ENCODE data around the gene OMP.

OMP gene

DNA sequence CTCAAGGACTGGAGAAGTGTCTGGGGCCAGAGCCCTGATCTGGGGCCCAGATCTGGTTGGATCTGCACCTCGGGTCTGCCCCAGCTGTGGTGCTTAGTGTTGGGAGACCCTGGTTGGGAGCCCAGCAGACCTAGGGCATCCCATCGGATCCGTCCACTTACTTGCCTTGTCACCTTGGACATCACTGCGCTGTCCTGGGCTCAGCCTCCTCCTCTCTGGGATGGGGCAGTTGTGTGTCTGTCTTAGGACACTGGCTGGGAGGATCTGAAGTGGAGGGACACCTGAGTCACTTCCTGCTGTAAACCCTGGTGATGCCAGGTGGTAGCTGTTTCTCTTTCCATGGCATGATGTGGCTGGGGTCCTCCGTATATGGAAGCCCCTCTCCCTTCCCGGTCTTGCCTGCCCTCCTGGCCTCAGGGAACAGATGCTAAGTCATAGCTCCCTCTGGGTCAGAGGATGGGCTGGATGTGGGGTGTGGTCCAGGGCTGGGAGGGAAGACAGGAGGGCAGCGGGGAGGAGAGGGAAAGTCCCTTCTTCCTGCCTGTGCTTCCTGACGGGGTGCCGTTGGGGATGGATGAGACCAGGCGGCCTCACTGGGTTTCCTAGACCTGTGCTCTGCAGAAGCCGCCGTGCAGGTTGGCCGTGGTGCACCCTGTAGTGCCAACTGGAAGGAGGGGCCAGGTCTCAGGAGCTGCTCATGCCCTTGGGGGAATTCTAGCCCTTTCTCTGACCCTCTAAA lies 12.1 kb upstream of the OMP start:
- no peak for DNase-seq (ENCODE audit: extremely low spot score)
- TF ChIP-seq FOXK2 (IDR thresholded peaks at IDR 0.05) (no peak), ELF4 (IDR thresholded peaks at IDR 0.05) (no peak), CTBP1 (IDR thresholded peaks at IDR 0.05; ENCODE audit: borderline replicate concordance) (no peak)
- CTCF ChIA-PET, result interaction anchor here (0.6 to 1.9 kb wide), 9 partner anchors 9 to 360 kb away, joined by 3 to 15 read pairs (median 4); no protein-coding TSS in a partner anchor
- POLR2A ChIA-PET, result interaction anchor here (0.9 to 1.0 kb wide), 2 partner anchors 24 to 25 kb away, joined by 3 read pairs; partner anchors contain the start of gene CAPN5

DNA sequence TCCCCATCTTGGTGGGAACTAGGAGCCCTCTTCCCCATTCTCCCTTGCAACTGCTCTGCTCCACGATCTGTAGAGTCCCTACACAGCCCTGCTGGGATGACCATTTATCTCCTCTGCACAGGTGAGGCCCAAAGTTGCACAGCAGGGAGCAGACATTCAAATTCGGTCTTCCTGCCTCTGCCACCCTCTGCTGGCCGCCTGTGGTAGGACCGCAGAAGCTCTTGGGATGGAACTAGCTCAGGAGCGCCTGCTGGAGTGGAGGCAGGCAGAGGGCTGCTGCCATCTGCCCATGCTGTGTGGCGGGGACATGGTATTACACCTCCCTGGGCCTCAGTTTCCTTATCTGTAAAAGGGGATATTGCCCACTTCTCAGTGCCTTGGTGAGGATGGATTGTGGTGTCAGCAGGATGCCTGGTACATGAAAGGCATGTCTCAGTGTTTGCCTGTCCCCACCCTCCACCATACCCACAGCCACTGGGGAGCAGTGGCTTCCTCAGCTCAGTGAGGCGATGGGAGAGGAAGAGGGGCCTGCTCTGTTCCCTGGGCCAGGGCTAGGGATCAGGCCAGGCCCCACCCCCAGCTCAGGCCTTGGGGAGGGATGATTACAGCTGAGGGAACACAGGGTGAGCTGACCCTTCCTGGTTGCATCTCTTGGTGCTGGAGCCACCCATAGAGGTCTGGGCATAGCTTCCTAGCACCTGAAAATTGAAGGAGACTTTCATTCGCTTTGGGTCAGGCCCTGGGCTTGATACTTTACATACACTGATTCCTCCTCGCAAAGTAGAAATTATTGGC lies 11.3 kb upstream of the OMP start:
- CTCF ChIA-PET, result interaction anchor here (0.5 to 1.9 kb wide), 16 partner anchors 10 to 1870 kb away, joined by 3 to 15 read pairs (median 4); partner anchors contain the start of gene B3GNT6
- POLR2A ChIA-PET, result interaction anchor here (0.9 to 1.0 kb wide), 2 partner anchors 25 to 26 kb away, joined by 3 read pairs; partner anchors contain the start of gene CAPN5

DNA sequence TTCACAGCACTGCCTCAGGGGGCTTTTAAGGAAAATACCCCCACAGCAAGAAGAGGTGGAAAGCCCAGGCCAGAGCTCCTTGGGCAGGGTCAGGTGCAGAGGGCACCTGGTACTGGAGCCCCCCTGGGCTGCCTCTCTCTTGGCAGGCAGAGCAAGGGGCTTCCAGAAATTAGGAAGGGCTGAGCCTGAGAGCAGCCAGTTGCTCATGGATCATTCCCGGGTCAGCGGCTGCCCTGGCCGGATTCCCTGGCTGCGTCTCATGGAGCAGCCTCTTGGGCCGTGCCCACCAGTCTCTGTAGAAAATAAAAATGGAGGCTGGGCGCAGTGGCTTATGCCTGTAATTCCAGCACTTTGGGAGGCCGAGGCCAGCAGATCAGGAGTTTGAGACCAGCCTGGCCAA lies 10.3 kb upstream of the OMP start:
- POLR2A ChIA-PET, result interaction anchor here (0.9 kb wide), 1 partner anchor 26 kb away, joined by 3 read pairs; the partner anchor contains the start of gene CAPN5
- DNase-seq (ENCODE audit: extremely low spot score), result no peak
- CTCF ChIA-PET, result interaction anchor here (0.8 to 1.9 kb wide), 5 partner anchors 11 to 49 kb away, joined by 3 to 15 read pairs (median 7); no protein-coding TSS in a partner anchor
- no peak for TF ChIP-seq SP1 (IDR thresholded peaks at IDR 0.05)
- no peak for TF ChIP-seq NFRKB (IDR thresholded peaks at IDR 0.05)
- no peak for TF ChIP-seq ARNT (IDR thresholded peaks at IDR 0.05)
- TF ChIP-seq ZNF384 (IDR thresholded peaks at IDR 0.05), result no peak
- no peak for TF ChIP-seq SUZ12 (IDR thresholded peaks at IDR 0.05)
- TF ChIP-seq BHLHE40 (IDR thresholded peaks at IDR 0.05; ENCODE audit: borderline replicate concordance), result no peak
- TF ChIP-seq ELF4 (IDR thresholded peaks at IDR 0.05), result no peak
- no peak for TF ChIP-seq FOXA1 (IDR thresholded peaks at IDR 0.05)
- TF ChIP-seq L3MBTL2 (conservative IDR thresholded peaks at IDR 0.05), result no peak
- no peak for TF ChIP-seq TARDBP (IDR thresholded peaks at IDR 0.05)
- TF ChIP-seq, protein P1, sequence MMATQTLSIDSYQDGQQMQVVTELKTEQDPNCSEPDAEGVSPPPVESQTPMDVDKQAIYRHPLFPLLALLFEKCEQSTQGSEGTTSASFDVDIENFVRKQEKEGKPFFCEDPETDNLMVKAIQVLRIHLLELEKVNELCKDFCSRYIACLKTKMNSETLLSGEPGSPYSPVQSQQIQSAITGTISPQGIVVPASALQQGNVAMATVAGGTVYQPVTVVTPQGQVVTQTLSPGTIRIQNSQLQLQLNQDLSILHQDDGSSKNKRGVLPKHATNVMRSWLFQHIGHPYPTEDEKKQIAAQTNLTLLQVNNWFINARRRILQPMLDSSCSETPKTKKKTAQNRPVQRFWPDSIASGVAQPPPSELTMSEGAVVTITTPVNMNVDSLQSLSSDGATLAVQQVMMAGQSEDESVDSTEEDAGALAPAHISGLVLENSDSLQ (IDR thresholded peaks at IDR 0.05), result no peak
- TF ChIP-seq LEF1 (IDR thresholded peaks at IDR 0.05; ENCODE audit: borderline replicate concordance), result no peak
- TF ChIP-seq HDGF (IDR thresholded peaks at IDR 0.05; ENCODE audit: borderline replicate concordance), result no peak
- TF ChIP-seq FOXK2 (IDR thresholded peaks at IDR 0.05), result no peak

More for the DNA sequence above, 11.3 kb upstream of the OMP start:
- no peak for TF ChIP-seq SP1 (IDR thresholded peaks at IDR 0.05)
- TF ChIP-seq ELF4 (IDR thresholded peaks at IDR 0.05), result no peak
- DNase-seq (ENCODE audit: extremely low spot score), result peak; percentile 84

DNA sequence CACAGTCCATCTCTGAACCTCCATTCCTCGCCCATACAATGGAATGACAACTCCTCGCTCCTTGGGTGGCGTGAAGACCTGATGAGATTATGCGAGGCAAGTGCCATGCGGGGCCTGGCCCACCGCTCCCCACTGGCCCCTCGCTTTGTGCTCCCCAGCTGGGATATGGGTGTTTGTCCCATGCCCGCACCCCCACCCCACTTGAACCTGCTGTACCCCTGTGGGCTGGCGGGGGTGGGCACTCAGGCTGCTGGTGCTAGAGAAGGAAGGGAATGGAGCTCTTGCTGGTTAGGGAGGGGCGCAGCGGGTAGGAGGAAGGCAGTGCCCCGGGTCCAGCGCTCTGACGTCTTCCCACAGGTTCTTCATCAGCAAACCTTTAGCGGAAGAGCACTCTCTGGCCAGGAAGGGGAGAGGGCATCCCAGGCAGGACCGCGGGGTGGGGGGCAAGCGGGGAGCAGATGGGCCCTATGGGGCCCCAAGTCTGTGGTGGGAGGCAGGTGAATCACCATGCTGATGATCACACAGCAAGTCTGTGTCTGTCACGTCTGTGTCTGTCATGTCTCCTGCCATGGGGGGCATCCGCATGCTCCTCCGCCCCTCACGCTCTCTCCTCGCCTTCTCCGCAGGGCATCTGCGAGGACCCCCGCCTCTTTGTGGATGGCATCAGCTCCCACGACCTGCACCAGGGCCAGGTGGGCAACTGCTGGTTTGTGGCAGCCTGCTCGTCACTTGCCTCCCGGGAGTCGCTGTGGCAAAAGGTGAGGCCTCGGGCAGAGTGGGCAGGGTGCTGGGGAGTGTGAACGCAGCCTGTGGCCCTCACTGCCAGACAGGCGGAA lies 9.4 kb upstream of the OMP start:
- POLR2A ChIA-PET, result no interaction called here
- no peak for DNase-seq (ENCODE audit: extremely low spot score)
- CTCF ChIA-PET, result interaction anchor here (1.0 kb wide), 1 partner anchor 50 kb away, joined by 3 read pairs; no protein-coding TSS in a partner anchor
- TF ChIP-seq LEF1 (IDR thresholded peaks at IDR 0.05; ENCODE audit: borderline replicate concordance), result no peak

DNA sequence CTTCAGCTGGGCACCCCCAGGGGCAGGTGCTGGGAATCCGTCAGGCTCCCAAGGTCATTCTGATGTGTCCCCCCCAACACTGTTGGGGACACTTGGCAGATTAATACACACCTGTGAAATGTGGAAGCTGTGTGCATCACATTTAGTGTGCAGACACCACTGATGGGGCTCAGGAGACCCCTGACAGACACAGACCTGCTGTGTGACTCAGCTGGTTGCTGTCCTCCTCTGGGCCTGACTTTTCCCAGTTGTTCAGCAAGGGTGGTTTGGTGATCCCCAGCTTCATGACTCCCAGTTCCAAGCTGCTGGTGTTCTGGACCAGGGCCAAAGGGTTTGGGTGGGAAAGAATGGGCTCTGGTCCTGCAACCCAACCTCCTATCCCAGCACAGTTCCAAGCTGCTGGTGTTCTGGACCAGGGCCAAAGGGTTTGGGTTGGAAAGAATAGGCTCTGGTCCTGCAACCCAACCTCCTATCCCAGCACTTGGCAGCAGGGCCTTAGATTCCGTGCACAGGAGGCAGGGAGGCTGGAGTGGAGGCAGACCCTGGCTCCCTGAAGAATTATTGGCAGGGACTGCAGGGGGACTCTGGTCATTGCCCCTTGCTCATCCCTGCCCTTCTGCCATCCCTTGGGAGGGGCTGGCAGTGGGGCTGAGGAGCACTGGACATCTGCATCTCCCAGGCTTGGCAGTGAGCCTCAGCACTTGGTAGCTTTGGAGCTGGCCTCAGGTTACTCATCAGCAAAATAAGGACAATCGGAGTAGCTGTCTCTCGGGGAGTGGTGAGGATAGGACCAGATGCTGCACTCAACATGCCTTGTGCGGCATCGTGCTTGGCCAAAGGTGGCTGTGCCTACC lies 8.4 kb upstream of the OMP start:
- POLR2A ChIA-PET, result no interaction called here
- TF ChIP-seq CTBP1 (IDR thresholded peaks at IDR 0.05; ENCODE audit: borderline replicate concordance) (no peak), LEF1 (IDR thresholded peaks at IDR 0.05; ENCODE audit: borderline replicate concordance) (no peak), ELF4 (IDR thresholded peaks at IDR 0.05) (no peak), NFRKB (IDR thresholded peaks at IDR 0.05) (no peak), ARNT (IDR thresholded peaks at IDR 0.05) (no peak), FOXK2 (IDR thresholded peaks at IDR 0.05) (no peak), HDGF (IDR thresholded peaks at IDR 0.05; ENCODE audit: borderline replicate concordance) (no peak), TARDBP (IDR thresholded peaks at IDR 0.05) (no peak), SUZ12 (IDR thresholded peaks at IDR 0.05) (no peak), BHLHE40 (IDR thresholded peaks at IDR 0.05; ENCODE audit: borderline replicate concordance) (no peak), ZNF384 (IDR thresholded peaks at IDR 0.05) (no peak), FOXA1 (IDR thresholded peaks at IDR 0.05) (no peak), FOXM1 (IDR thresholded peaks at IDR 0.05; ENCODE audit: borderline replicate concordance) (no peak), SP1 (IDR thresholded peaks at IDR 0.05) (no peak), L3MBTL2 (conservative IDR thresholded peaks at IDR 0.05) (no peak)
- TF ChIP-seq, protein P1 (IDR thresholded peaks at IDR 0.05), result no peak
- CTCF ChIA-PET, result interaction anchor here (0.9 to 1.0 kb wide), 2 partner anchors 29 to 46 kb away, joined by 3 to 5 read pairs; no protein-coding TSS in a partner anchor
- no peak for DNase-seq (ENCODE audit: extremely low spot score)

Measured in HEK293T (cell line).